Motor neuron (in vitro differentiated cells): Measurements from ENCODE around the gene PTPRD. TPM values are rescaled to one million over a fixed set of nuclear protein-coding genes. Genes with fewer than 3 reads are reported as not detected.

Experiments
- ATAC-seq, 8 experiments: fragments of 200-7000 bp; cut with Tn5 transposase; replicated peaks in 6 of 8; 2 replicates each; pipeline ENCODE4 v1.8.0; 2021; ENCODE audit warnings: mild to moderate bottlenecking in 8 of 8, moderate library complexity in 8 of 8
- H3K27ac ChIP-seq, 2 donors: fragments of 250-450 bp; sonication (Bioruptor Pico); 2 replicates each; pipeline ENCODE4 v1.9.0; 2021; ENCODE audit warnings: antibody characterized with exemption in 2 of 2, mild to moderate bottlenecking in 2 of 2, moderate library complexity in 1 of 2
- H3K4me1 ChIP-seq, 2 donors: fragments of 250-450 bp; sonication (Bioruptor Pico); replicated peaks in 1 of 2; 2 replicates each; pipeline ENCODE4 v1.6.1; 2021; ENCODE audit warnings: antibody characterized with exemption in 2 of 2, mild to moderate bottlenecking in 2 of 2, moderate library complexity in 1 of 2
- H3K4me3 ChIP-seq, 5 donors: fragments of 250-450 bp; sonication (Bioruptor Pico); 2 replicates each; pipeline ENCODE4 v1.9.0; 2021; ENCODE audit warnings: antibody characterized with exemption in 5 of 5, mild to moderate bottlenecking in 5 of 5, moderate library complexity in 4 of 5
- WGBS, 10 experiments: fragments of 450-650 bp; shearing (Covaris generic); methylation state at CpG; one replicate each; pipeline ENCODE4 v1.0.0; 2022; 5-methylcytosine and 5-hydroxymethylcytosine counted together
- in situ Hi-C, 9 experiments: fragments of 400-800 bp; cut with MboI; loops; one replicate each; pipeline ENCODE4 v1.15.0; 2021; ENCODE audit warnings: low sequenced_read_pairs in 9 of 9, low pct_unique_long_range_greater_than_20kb in 2 of 9; ENCODE audit not compliant: unreplicated experiment in 9 of 9
- total RNA-seq, 8 experiments: library from RNA; unstranded; fragments of 300-600 nt; gene quantifications; 2 replicates each; pipeline versions ENCODE4 v1.2.3 to v1.2.4, GENCODE V29; 2022

The PTPRD gene
- total RNA-seq, 8 experiments from 2014 or later: 0.15 to 175 (median 72.8) TPM

- in situ Hi-C loops: no loop called here
- WGBS, 10 experiments: 0 to 76% (median 26%) methylated on average over 1 to 2 of the region's 2 CpGs
- Histone ChIP-seq H3K27ac (no peak overlapping the region), H3K4me1 (no peaks in the 10 kb centered on the region), H3K4me3 (no peak overlapping the region)
- no peak for ATAC-seq
Observed at GRCh38 chr9:9817176-9817575, 795.6 kb downstream of the PTPRD start.

- H3K4me3 ChIP-seq: no peak overlapping the region
- no peaks in the 10 kb centered on the region for H3K4me1 ChIP-seq
- in situ Hi-C loops: no loop called here
- H3K27ac ChIP-seq: no peak overlapping the region
- ATAC-seq: no peak
- 0 to 100% (median 90%) methylated on average over 1 of the region's 1 CpG for whole genome bisulfite sequencing, 10 experiments
Observed at GRCh38 chr9:9804109-9804508, 808.7 kb downstream of the PTPRD start.

- in situ Hi-C loops: loop anchor here in 1 of 9 experiments (25.0 kb wide), 1 partner anchor 187 kb away; no protein-coding TSS in a partner anchor
- no peak for ATAC-seq
- H3K4me3 ChIP-seq: no peak overlapping the region
- WGBS, 10 experiments: 0 to 88% (median 45%) methylated on average over 1 of the region's 1 CpG; no CpG with 5 or more reads in 2 of the 10 experiments
- no peaks in the 10 kb centered on the region for H3K4me1 ChIP-seq
- H3K27ac ChIP-seq: no peak overlapping the region
Observed at GRCh38 chr9:9799287-9799686, 813.5 kb downstream of the PTPRD start.

GRCh38 chr9:9792144-9792857 lies 820.5 kb downstream of the PTPRD start:
- WGBS, 10 experiments: 0 to 100% (median 94%) methylated on average over 1 of the region's 1 CpG
- no peak for ATAC-seq
- H3K4me3 ChIP-seq: no peak overlapping the region
- H3K4me1 ChIP-seq: no peaks in the 10 kb centered on the region
- H3K27ac ChIP-seq: no peak overlapping the region
- in situ Hi-C loops: loop anchor here in 1 of 9 experiments (25.0 kb wide), 1 partner anchor 180 kb away; no protein-coding TSS in a partner anchor

- in situ Hi-C loops: loop anchor here in 1 of 9 experiments (25.0 kb wide), 1 partner anchor 179 kb away; no protein-coding TSS in a partner anchor
- H3K27ac ChIP-seq: no peak overlapping the region
- H3K4me3 ChIP-seq: no peak overlapping the region
- 0 to 75% (median 42%) methylated on average over 1 of the region's 1 CpG for WGBS, 10 experiments
- ATAC-seq: no peak
- H3K4me1 ChIP-seq: no peaks in the 10 kb centered on the region
Observed at GRCh38 chr9:9791611-9792010, 821.2 kb downstream of the PTPRD start.

GRCh38 chr9:9790216-9790872 lies 822.5 kb downstream of the PTPRD start:
- no peak overlapping the region for H3K27ac ChIP-seq
- in situ Hi-C loops: loop anchor here in 1 of 9 experiments (25.0 kb wide), 1 partner anchor 178 kb away; no protein-coding TSS in a partner anchor
- peaks cover 0 to 3% of the 10 kb centered on the region in 2 donors for H3K4me1 ChIP-seq
- ATAC-seq: peak in 2 of 8 experiments; percentile 27 to 29
- H3K4me3 ChIP-seq: no peak overlapping the region
- WGBS, 10 experiments: 0 to 83% (median 17%) methylated on average over 1 of the region's 1 CpG; no CpG with 5 or more reads in 4 of the 10 experiments

GRCh38 chr9:9783711-9784110 lies 829.1 kb downstream of the PTPRD start:
- ATAC-seq: peak in 3 of 8 experiments; percentile 48 to 65 (median 62)
- Histone ChIP-seq H3K27ac (no peak overlapping the region), H3K4me1 (peaks cover 0 to 14% of the 10 kb centered on the region in 2 donors), H3K4me3 (no peak overlapping the region)
- in situ Hi-C loops: loop anchor here in 1 of 9 experiments (25.0 kb wide), 1 partner anchor 171 kb away; no protein-coding TSS in a partner anchor
- WGBS, 10 experiments: 6 to 100% (median 62%) methylated on average over 1 to 4 of the region's 4 CpGs

GRCh38 chr9:9783211-9783610 lies 829.6 kb downstream of the PTPRD start:
- no peak for ATAC-seq
- Histone ChIP-seq H3K27ac (no peak overlapping the region), H3K4me1 (peaks cover 0 to 14% of the 10 kb centered on the region in 2 donors), H3K4me3 (no peak overlapping the region)
- in situ Hi-C loops: loop anchor here in 1 of 9 experiments (25.0 kb wide), 1 partner anchor 171 kb away; no protein-coding TSS in a partner anchor
- WGBS, 10 experiments: 0 to 100% (median 76%) methylated on average over 1 to 2 of the region's 2 CpGs

GRCh38 chr9:9778293-9778692 lies 834.5 kb downstream of the PTPRD start:
- in situ Hi-C loops: loop anchor here in 1 of 9 experiments (25.0 kb wide), 1 partner anchor 166 kb away; no protein-coding TSS in a partner anchor
- WGBS, 10 experiments: 0 to 100% (median 67%) methylated on average over 1 to 2 of the region's 6 CpGs; no CpG with 5 or more reads in 6 of the 10 experiments

GRCh38 chr9:9774471-9774870 lies 838.3 kb downstream of the PTPRD start:
- Histone ChIP-seq H3K4me3 (no peak overlapping the region), H3K4me1 (no peaks in the 10 kb centered on the region), H3K27ac (no peak overlapping the region)
- in situ Hi-C loops: no loop called here
- ATAC-seq: peak in 1 of 8 experiments; percentile 30
- 0 to 87% (median 60%) methylated on average over 1 to 2 of the region's 2 CpGs; no CpG with 5 or more reads in 1 of the 10 experiments for WGBS, 10 experiments

More at GRCh38 chr9:9778293-9778692, 834.5 kb downstream of the PTPRD start:
- H3K27ac ChIP-seq: no peak overlapping the region
- H3K4me1 ChIP-seq: peaks cover 0 to 4% of the 10 kb centered on the region in 2 donors
- ATAC-seq: no peak
- H3K4me3 ChIP-seq: no peak overlapping the region

GRCh38 chr9:9771314-9771713 lies 841.5 kb downstream of the PTPRD start:
- no peak overlapping the region for H3K27ac ChIP-seq
- ATAC-seq: no peak
- in situ Hi-C loops: no loop called here
- WGBS, 10 experiments: 0 to 89% (median 50%) methylated on average over 1 to 3 of the region's 3 CpGs; no CpG with 5 or more reads in 1 of the 10 experiments
- H3K4me3 ChIP-seq: no peak overlapping the region
- H3K4me1 ChIP-seq: no peaks in the 10 kb centered on the region

- no peaks in the 10 kb centered on the region for H3K4me1 ChIP-seq
- no peak overlapping the region for H3K4me3 ChIP-seq
- in situ Hi-C loops: no loop called here
- H3K27ac ChIP-seq: no peak overlapping the region
- no peak for ATAC-seq
- 0 to 100% (median 54%) methylated on average over 1 to 2 of the region's 2 CpGs for WGBS, 10 experiments
Observed at GRCh38 chr9:9764821-9765220, 848.0 kb downstream of the PTPRD start.

GRCh38 chr9:9754186-9754585 lies 858.6 kb downstream of the PTPRD start:
- Histone ChIP-seq H3K4me3 (no peak overlapping the region), H3K4me1 (peaks cover 5 to 24% of the 10 kb centered on the region in 2 donors), H3K27ac (no peak overlapping the region)
- 0 to 100% (median 71%) methylated on average over 1 to 4 of the region's 4 CpGs; no CpG with 5 or more reads in 1 of the 10 experiments for WGBS, 10 experiments
- in situ Hi-C loops: no loop called here
- ATAC-seq: no peak
